ENCODE results near the gene ECI1.

ECI1 gene

DNA sequence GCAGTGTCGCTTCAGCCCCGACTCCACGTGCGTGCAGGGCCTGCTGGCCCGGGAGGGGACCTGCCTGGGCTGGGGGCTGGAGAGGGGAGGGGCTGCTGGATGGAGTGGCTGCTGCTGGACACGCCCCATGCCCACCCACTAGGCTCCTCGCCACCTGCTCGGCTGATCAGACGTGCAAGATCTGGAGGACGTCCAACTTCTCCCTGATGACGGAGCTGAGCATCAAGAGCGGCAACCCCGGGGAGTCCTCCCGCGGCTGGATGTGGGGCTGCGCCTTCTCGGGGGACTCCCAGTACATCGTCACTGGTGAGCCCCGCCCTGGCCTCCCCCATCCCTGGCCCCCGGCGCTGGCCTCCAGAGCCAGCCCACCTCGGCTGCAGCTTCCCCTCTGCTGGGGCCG, 43.1 kb downstream of the ECI1 start:
- H3K4ac ChIP-seq (ENCODE audit: low read depth, low read length) = no peak overlapping the region
- no CpG with 5 or more reads among the region's 23 CpGs for WGBS (ENCODE audit: extremely low coverage, insufficient coverage, low lambda C conversion rate)
- peaks cover 6% of the 10 kb centered on the region for H3K36me3 ChIP-seq (ENCODE audit: control insufficient read depth, insufficient read depth, low read length)

DNA sequence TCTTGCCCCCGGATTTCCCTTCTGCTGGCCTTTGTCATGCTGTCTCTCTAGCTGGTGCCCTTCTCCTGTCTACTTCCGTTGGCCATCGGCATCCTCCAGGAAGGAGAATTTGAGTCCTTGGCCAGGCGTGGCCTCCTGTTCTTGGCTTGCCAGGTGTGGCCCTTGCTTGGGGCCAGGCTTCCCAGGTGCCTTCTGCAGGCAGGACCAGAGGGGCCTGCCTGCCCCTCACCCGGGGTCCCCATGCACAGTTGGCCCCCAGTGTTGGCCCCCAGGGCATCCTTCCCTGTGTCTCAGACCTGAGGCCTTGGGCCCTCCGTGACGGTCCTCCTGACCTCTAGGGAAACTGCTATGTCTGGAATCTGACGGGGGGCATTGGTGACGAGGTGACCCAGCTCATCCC, 43.5 kb downstream of the ECI1 start:
- H4K5ac ChIP-seq (ENCODE audit: low read length) = no peak overlapping the region
- no peak overlapping the region for H2AK5ac ChIP-seq (ENCODE audit: low read length)
- no peak for DNase-seq
- no peak overlapping the region for H3K18ac ChIP-seq (ENCODE audit: low read length)
- WGBS (ENCODE audit: extremely low coverage, insufficient coverage, low lambda C conversion rate) = no CpG with 5 or more reads among the region's 9 CpGs
- no peak overlapping the region for H3K4me3 ChIP-seq (ENCODE audit: low read length)
- H3K36me3 ChIP-seq (ENCODE audit: control insufficient read depth, insufficient read depth, low read length) = peaks cover 6% of the 10 kb centered on the region
- H3K4ac ChIP-seq (ENCODE audit: low read depth, low read length) = no peak overlapping the region
- H2BK5ac ChIP-seq (ENCODE audit: low read length) = no peak overlapping the region
- no peak overlapping the region for H3K56ac ChIP-seq (ENCODE audit: low read length)
- peaks cover 9% of the 10 kb centered on the region for H3K79me1 ChIP-seq (ENCODE audit: low read length)
- no peak overlapping the region for H2BK15ac ChIP-seq (replicated peaks; ENCODE audit: low read depth)
- H3K9ac ChIP-seq (ENCODE audit: low read length) = no peak overlapping the region
- H3K27ac ChIP-seq (ENCODE audit: low read depth, low read length) = no peak overlapping the region
- no peak overlapping the region for H2BK120ac ChIP-seq (ENCODE audit: low read depth, low read length)
- no peak overlapping the region for H3K23ac ChIP-seq (ENCODE audit: low read length)
- no peak overlapping the region for H3K4me2 ChIP-seq (ENCODE audit: low read length)
- H3K27me3 ChIP-seq (ENCODE audit: insufficient read depth, low read length, poor library complexity) = no peaks in the 10 kb centered on the region
- peaks cover 8% of the 10 kb centered on the region for H3K79me2 ChIP-seq (ENCODE audit: control insufficient read depth, insufficient read depth, low read length)
- peaks cover 2% of the 10 kb centered on the region for H3K4me1 ChIP-seq (ENCODE audit: control insufficient read depth, low read depth, low read length)
- H4K8ac ChIP-seq (ENCODE audit: low read depth, low read length) = no peak overlapping the region

More for the DNA sequence above, 43.1 kb downstream of the ECI1 start:
- H3K4me1 ChIP-seq (ENCODE audit: control insufficient read depth, low read depth, low read length) = peaks cover 3% of the 10 kb centered on the region
- no peak overlapping the region for H3K18ac ChIP-seq (ENCODE audit: low read length)
- no peak for DNase-seq
- peaks cover 12% of the 10 kb centered on the region for H3K79me1 ChIP-seq (ENCODE audit: low read length)
- no peak overlapping the region for H4K8ac ChIP-seq (ENCODE audit: low read depth, low read length)
- H3K23ac ChIP-seq (ENCODE audit: low read length) = no peak overlapping the region
- no peaks in the 10 kb centered on the region for H3K27me3 ChIP-seq (ENCODE audit: insufficient read depth, low read length, poor library complexity)
- no peak overlapping the region for H3K4me2 ChIP-seq (ENCODE audit: low read length)
- no peak overlapping the region for H3K9ac ChIP-seq (ENCODE audit: low read length)
- H3K4me3 ChIP-seq (ENCODE audit: low read length) = no peak overlapping the region
- no peak overlapping the region for H3K56ac ChIP-seq (ENCODE audit: low read length)
- H3K79me2 ChIP-seq (ENCODE audit: control insufficient read depth, insufficient read depth, low read length) = peaks cover 12% of the 10 kb centered on the region
- H4K5ac ChIP-seq (ENCODE audit: low read length) = no peak overlapping the region
- no peak overlapping the region for H2BK15ac ChIP-seq (replicated peaks; ENCODE audit: low read depth)
- no peak overlapping the region for H2AK5ac ChIP-seq (ENCODE audit: low read length)
- no peak overlapping the region for H2BK5ac ChIP-seq (ENCODE audit: low read length)
- H3K27ac ChIP-seq (ENCODE audit: low read depth, low read length) = no peak overlapping the region
- no peak overlapping the region for H2BK120ac ChIP-seq (ENCODE audit: low read depth, low read length)

- Histone ChIP-seq H3K4me1 (ENCODE audit: control insufficient read depth, low read depth, low read length) (no peaks in the 10 kb centered on the region), H3K9ac (ENCODE audit: low read length) (no peak overlapping the region), H3K56ac (ENCODE audit: low read length) (no peak overlapping the region), H3K79me1 (ENCODE audit: low read length) (peaks cover 3% of the 10 kb centered on the region), H2BK120ac (ENCODE audit: low read depth, low read length) (no peak overlapping the region), H2BK5ac (ENCODE audit: low read length) (no peak overlapping the region), H3K79me2 (ENCODE audit: control insufficient read depth, insufficient read depth, low read length) (no peaks in the 10 kb centered on the region), H2BK15ac (replicated peaks; ENCODE audit: low read depth) (no peak overlapping the region), H3K23ac (ENCODE audit: low read length) (no peak overlapping the region), H3K27me3 (ENCODE audit: insufficient read depth, low read length, poor library complexity) (no peaks in the 10 kb centered on the region), H3K4ac (ENCODE audit: low read depth, low read length) (no peak overlapping the region), H3K18ac (ENCODE audit: low read length) (no peak overlapping the region), H3K4me2 (ENCODE audit: low read length) (no peak overlapping the region), H3K36me3 (ENCODE audit: control insufficient read depth, insufficient read depth, low read length) (peaks cover 3% of the 10 kb centered on the region), H3K27ac (ENCODE audit: low read depth, low read length) (no peak overlapping the region), H2AK5ac (ENCODE audit: low read length) (no peak overlapping the region), H3K4me3 (ENCODE audit: low read length) (no peak overlapping the region), H4K5ac (ENCODE audit: low read length) (no peak overlapping the region), H4K8ac (ENCODE audit: low read depth, low read length) (no peak overlapping the region)
- WGBS (ENCODE audit: extremely low coverage, insufficient coverage, low lambda C conversion rate) = no CpG with 5 or more reads among the region's 23 CpGs
- DNase-seq = peak; percentile 39
These were observed 44.5 kb downstream of the ECI1 start for GRCh38 chr16:2206780-2207433.

DNA sequence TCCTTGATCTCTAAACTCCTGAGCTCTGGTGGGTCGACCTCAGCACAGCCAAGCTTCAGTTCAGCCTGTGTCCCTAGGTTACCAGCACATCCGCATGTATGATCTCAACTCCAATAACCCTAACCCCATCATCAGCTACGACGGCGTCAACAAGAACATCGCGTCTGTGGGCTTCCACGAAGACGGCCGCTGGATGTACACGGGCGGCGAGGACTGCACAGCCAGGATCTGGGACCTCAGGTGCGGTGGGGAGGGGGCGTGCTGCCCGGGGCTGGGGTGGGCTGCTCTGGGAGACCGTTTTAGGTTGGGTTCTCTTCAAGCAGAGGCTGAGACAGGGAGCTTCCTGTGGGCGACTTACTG, 45.0 kb downstream of the ECI1 start:
- Histone ChIP-seq H3K79me1 (ENCODE audit: low read length) (peaks cover 3% of the 10 kb centered on the region), H3K36me3 (ENCODE audit: control insufficient read depth, insufficient read depth, low read length) (peaks cover 3% of the 10 kb centered on the region), H2BK5ac (ENCODE audit: low read length) (no peak overlapping the region), H3K56ac (ENCODE audit: low read length) (peak overlapping the region; percentile 100), H3K4ac (ENCODE audit: low read depth, low read length) (no peak overlapping the region), H3K27me3 (ENCODE audit: insufficient read depth, low read length, poor library complexity) (no peaks in the 10 kb centered on the region), H3K23ac (ENCODE audit: low read length) (no peak overlapping the region), H2BK15ac (replicated peaks; ENCODE audit: low read depth) (no peak overlapping the region), H3K4me3 (ENCODE audit: low read length) (no peak overlapping the region), H3K4me1 (ENCODE audit: control insufficient read depth, low read depth, low read length) (no peaks in the 10 kb centered on the region), H3K79me2 (ENCODE audit: control insufficient read depth, insufficient read depth, low read length) (no peaks in the 10 kb centered on the region), H3K27ac (ENCODE audit: low read depth, low read length) (no peak overlapping the region), H2BK120ac (ENCODE audit: low read depth, low read length) (no peak overlapping the region), H3K4me2 (ENCODE audit: low read length) (peak overlapping the region; percentile 92), H2AK5ac (ENCODE audit: low read length) (no peak overlapping the region), H4K5ac (ENCODE audit: low read length) (no peak overlapping the region), H3K9ac (ENCODE audit: low read length) (peak overlapping the region; percentile 91), H3K18ac (ENCODE audit: low read length) (no peak overlapping the region), H4K8ac (ENCODE audit: low read depth, low read length) (no peak overlapping the region)
- DNase-seq = no peak
- no CpG with 5 or more reads among the region's 18 CpGs for WGBS (ENCODE audit: extremely low coverage, insufficient coverage, low lambda C conversion rate)

DNA sequence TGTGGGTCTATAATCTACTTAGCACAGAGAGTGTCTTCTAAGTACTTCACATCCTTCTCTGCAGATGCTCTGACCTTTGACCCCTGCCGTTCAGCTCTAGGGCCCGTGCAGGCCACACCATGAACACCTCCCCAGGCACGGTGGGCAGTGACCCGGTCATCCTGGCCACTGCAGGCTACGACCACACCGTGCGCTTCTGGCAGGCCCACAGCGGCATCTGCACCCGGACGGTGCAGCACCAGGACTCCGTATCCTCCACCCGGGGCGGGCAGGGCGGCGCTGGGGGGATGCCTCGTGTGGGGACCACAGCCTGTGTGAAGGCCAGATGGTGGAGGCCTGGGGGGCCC, 45.4 kb downstream of the ECI1 start:
- no CpG with 5 or more reads among the region's 16 CpGs for WGBS (ENCODE audit: extremely low coverage, insufficient coverage, low lambda C conversion rate)
- peaks cover 3% of the 10 kb centered on the region for H3K79me1 ChIP-seq (ENCODE audit: low read length)
- H3K79me2 ChIP-seq (ENCODE audit: control insufficient read depth, insufficient read depth, low read length) = no peaks in the 10 kb centered on the region
- no peak overlapping the region for H3K4ac ChIP-seq (ENCODE audit: low read depth, low read length)
- no peak overlapping the region for H2BK5ac ChIP-seq (ENCODE audit: low read length)
- peaks cover 3% of the 10 kb centered on the region for H3K36me3 ChIP-seq (ENCODE audit: control insufficient read depth, insufficient read depth, low read length)
- no peak overlapping the region for H2AK5ac ChIP-seq (ENCODE audit: low read length)
- no peak overlapping the region for H2BK15ac ChIP-seq (replicated peaks; ENCODE audit: low read depth)
- peak overlapping the region; percentile 94 for H3K27ac ChIP-seq (ENCODE audit: low read depth, low read length)
- peak overlapping the region; percentile 91 for H3K9ac ChIP-seq (ENCODE audit: low read length)
- peak overlapping the region; percentile 30 for H4K8ac ChIP-seq (ENCODE audit: low read depth, low read length)
- no peak overlapping the region for H3K23ac ChIP-seq (ENCODE audit: low read length)
- H3K4me3 ChIP-seq (ENCODE audit: low read length) = peak overlapping the region; percentile 85
- H2BK120ac ChIP-seq (ENCODE audit: low read depth, low read length) = no peak overlapping the region
- peak overlapping the region; percentile 13 for H3K18ac ChIP-seq (ENCODE audit: low read length)
- no peaks in the 10 kb centered on the region for H3K4me1 ChIP-seq (ENCODE audit: control insufficient read depth, low read depth, low read length)
- H3K56ac ChIP-seq (ENCODE audit: low read length) = peak overlapping the region; percentile 100
- no peak overlapping the region for H4K5ac ChIP-seq (ENCODE audit: low read length)
- H3K4me2 ChIP-seq (ENCODE audit: low read length) = peak overlapping the region; percentile 92
- DNase-seq = no peak
- no peaks in the 10 kb centered on the region for H3K27me3 ChIP-seq (ENCODE audit: insufficient read depth, low read length, poor library complexity)
